ENCODE results near the gene ZNF654.
"Not testable (repeated sequence)": the region's sequence is repeated elsewhere in the genome, so short reads cannot be mapped to it uniquely, and the experiment has no call there.

Gene ZNF654

GRCh38 chr3:88058581-88059379, at the start of gene ZNF654, which contains the start of gene CGGBP1:
Gene ZNF654, plus strand, starts transcription at chr3:88059255. Its CDS starts 65 bp downstream, at chr3:88059320.
Gene CGGBP1, minus strand, starts transcription at chr3:88059005. Its CDS starts 3,029 bp downstream, at chr3:88055976.
- peak; percentile 99 for DNase-seq

GRCh38 chr3:88010810-88011209, 48.2 kb upstream of the ZNF654 start:
- no peak for DNase-seq

- peak; percentile 55 for DNase-seq
These were observed 45.5 kb upstream of the ZNF654 start for GRCh38 chr3:88013592-88013991.

- not testable (repeated sequence) for DNase-seq
These were observed 43.4 kb upstream of the ZNF654 start for GRCh38 chr3:88015656-88016055.

- no peak for DNase-seq
These were observed 40.0 kb upstream of the ZNF654 start for GRCh38 chr3:88019024-88019423.

GRCh38 chr3:88025001-88025552, 34.0 kb upstream of the ZNF654 start:
- DNase-seq = no peak

- DNase-seq = no peak
These were observed 30.2 kb upstream of the ZNF654 start for GRCh38 chr3:88028876-88029275.

GRCh38 chr3:88030210-88030609, 28.8 kb upstream of the ZNF654 start:
- DNase-seq = peak; percentile 30

GRCh38 chr3:88031642-88032077, 27.4 kb upstream of the ZNF654 start:
- DNase-seq = peak; percentile 69

GRCh38 chr3:88032245-88032644, 26.8 kb upstream of the ZNF654 start:
- no peak for DNase-seq

- no peak for DNase-seq
These were observed 26.0 kb upstream of the ZNF654 start for GRCh38 chr3:88033079-88033478.

- no peak for DNase-seq
These were observed 25.2 kb upstream of the ZNF654 start for GRCh38 chr3:88033808-88034207.

- DNase-seq = no peak
These were observed 24.4 kb upstream of the ZNF654 start for GRCh38 chr3:88034491-88035275.

- no peak for DNase-seq
These were observed 22.8 kb upstream of the ZNF654 start for GRCh38 chr3:88036221-88036620.

- peak; percentile 78 for DNase-seq
These were observed 20.5 kb upstream of the ZNF654 start for GRCh38 chr3:88038566-88038965.

- no peak for DNase-seq
These were observed 18.5 kb upstream of the ZNF654 start for GRCh38 chr3:88040529-88040928.

GRCh38 chr3:88041005-88041404, 18.1 kb upstream of the ZNF654 start:
- DNase-seq = no peak

- no peak for DNase-seq
These were observed 14.6 kb upstream of the ZNF654 start for GRCh38 chr3:88044411-88044810.

GRCh38 chr3:88046766-88047165, 12.3 kb upstream of the ZNF654 start:
- DNase-seq = no peak

GRCh38 chr3:88057630-88058305, 1.3 kb upstream of the ZNF654 start:
- DNase-seq = peak; percentile 36

GRCh38 chr3:88058306-88058580, 812 bp upstream of the ZNF654 start:
- no peak for DNase-seq

GRCh38 chr3:88059380-88060170, 520 bp downstream of the ZNF654 start:
- DNase-seq = peak; percentile 12
